Glomerular visceral epithelial cell (primary cell): ENCODE data around the gene MPDU1.

Experiments
- DNase-seq: peaks from one replicate; pipeline ENCODE4 v3.0.0-alpha.2; 2016; ENCODE audit errors: extremely low spot score

Gene MPDU1

DNA sequence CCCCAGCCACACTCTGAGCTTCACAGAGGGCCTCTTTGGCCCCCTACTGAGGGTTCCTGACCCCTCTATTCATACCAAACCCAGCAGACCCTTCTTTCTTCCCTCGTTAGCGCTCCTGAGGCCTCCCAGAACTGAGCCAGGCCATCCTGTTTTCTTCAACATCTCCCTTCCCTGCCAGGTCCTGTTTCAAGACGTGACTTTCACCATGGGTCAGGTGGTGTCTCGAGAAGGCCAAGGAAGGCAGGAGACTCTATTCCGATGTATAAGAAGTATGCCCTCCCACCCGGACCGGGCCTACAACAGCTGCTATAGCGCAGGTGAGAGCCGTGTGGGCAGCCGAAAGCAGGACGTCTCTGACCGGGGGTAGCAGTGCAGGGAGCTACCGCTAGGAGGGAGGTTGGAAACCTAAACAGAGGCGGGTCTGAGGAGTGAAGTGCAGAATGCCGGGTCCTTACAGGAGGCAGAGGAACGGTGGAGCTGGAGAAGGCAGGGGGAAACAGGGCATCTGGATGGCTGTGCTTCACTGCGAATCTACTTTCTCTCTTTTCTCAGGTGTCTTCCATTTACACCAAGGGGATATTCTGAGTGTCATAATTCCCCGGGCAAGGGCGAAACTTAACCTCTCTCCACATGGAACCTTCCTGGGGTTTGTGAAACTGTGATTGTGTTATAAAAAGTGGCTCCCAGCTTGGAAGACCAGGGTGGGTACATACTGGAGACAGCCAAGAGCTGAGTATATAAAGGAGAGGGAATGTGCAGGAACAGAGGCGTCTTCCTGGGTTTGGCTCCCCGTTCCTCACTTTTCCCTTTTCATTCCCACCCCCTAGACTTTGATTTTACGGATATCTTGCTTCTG lies 23.3 kb upstream of the MPDU1 start:
- DNase-seq = peak; percentile 73

GRCh38 chr17:7561028-7561575 lies 22.6 kb upstream of the MPDU1 start:
- DNase-seq = peak; percentile 89

DNA sequence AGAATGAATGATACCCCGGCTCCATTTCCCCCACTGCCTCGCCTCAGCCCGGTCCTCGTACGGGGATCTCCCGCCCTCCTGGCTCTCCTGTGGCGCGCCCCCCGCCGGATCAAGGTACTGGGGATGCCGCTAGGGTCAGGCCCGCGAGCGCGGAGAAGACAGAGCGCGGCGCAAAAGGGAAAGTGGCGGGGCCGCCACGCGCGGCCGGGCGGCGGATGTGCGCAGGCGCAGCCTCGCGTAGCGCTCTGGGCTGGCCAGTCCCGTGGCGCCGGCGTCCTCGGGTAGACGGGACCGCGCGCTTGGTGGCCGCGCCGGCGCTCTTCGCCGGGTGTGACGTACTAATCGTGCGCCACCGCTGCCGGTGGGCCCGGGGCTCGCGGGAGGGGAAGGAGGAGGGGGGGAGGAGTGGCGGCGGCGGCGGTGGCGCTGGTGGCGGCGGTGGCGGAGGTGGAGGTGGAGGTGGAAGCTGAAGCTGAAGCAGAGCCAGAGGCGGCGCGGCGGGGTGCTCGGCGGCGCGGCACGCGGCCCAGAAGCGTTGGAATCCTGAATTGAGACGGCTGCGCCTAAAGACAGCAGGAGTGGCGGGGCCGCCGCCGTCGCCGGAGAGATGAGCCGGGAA lies 22.0 kb upstream of the MPDU1 start, which contains the start of gene SENP3:
Gene SENP3 (plus strand): TSS at position 331 of the 619 bp plus-strand sequence. CDS start 1,158 bp downstream, outside the sequence.
- peak; percentile 90 for DNase-seq

DNA sequence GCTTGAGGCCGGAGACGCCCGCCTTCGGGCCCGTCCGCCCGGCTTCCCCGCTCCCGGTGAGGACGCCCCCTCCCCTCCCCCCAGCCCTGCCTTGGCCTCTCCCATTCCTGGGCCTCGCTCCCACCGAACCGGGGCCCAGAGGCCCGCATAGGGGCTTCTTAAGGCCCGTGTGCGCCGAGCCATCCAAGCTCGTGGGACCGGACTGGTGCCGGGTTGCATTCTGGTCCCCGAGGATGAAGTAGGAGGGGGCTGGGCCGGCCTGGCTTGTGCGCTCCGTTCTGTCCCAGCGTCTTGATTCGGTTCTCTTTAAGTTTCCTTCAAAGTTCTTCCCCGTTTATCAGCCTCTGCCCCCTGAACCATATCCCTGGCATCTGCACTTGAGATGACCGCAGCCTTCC lies 21.4 kb upstream of the MPDU1 start:
- no peak for DNase-seq

GRCh38 chr17:7563115-7563869 lies 20.4 kb upstream of the MPDU1 start:
- no peak for DNase-seq

- DNase-seq = no peak
Observed at GRCh38 chr17:7569571-7569970, 14.1 kb upstream of the MPDU1 start.

DNA sequence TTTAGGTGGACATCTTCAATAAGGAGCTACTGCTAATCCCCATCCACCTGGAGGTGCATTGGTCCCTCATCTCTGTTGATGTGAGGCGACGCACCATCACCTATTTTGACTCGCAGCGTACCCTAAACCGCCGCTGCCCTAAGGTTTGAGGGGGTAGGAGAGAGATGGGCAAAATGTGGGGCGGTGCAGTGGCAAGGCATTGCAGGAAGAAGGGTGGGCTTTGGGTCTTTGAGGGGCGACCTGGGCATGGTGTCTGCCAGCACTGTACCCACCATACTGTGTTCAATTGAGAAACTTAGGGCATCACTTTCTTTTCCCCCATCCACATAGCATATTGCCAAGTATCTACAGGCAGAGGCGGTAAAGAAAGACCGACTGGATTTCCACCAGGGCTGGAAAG lies 13.3 kb upstream of the MPDU1 start:
- DNase-seq = no peak

- DNase-seq = no peak
Observed at GRCh38 chr17:7572338-7572587, 11.4 kb upstream of the MPDU1 start.

DNA sequence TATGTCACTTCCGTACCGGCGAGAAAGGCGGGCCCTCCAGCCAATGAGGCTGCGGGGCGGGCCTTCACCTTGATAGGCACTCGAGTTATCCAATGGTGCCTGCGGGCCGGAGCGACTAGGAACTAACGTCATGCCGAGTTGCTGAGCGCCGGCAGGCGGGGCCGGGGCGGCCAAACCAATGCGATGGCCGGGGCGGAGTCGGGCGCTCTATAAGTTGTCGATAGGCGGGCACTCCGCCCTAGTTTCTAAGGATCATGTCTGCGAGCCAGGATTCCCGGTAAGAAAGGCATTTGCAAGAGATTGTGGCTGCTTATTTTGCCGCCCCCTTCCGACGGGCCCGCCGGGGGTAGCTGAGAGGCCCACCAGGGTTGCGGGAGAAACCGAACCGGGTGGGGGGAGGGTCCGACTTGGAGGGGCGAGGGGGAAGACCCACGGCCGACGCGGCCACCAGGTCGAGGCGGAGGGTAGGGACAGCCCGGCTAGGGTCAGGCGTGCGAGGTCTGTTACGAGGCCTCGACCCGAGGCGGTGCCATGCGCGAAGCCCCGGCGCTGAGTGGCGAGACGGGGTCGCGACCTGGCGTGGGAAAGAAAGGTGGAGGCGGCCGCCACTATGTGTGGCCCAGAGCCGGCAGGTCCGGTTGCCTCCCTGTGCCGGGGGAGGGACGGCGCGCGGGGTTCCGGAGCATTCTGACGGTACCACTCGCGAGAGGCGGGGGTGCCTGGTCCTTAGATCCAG lies 10.9 kb upstream of the MPDU1 start:
- peak; percentile 100 for DNase-seq

GRCh38 chr17:7573324-7574080 lies 10.2 kb upstream of the MPDU1 start:
- peak; percentile 95 for DNase-seq

- no peak for DNase-seq
Observed at GRCh38 chr17:7574176-7574953, 9.3 kb upstream of the MPDU1 start.

- no peak for DNase-seq
Observed at GRCh38 chr17:7575481-7575883, 8.2 kb upstream of the MPDU1 start.

- DNase-seq = no peak
Observed at GRCh38 chr17:7575959-7576358, 7.7 kb upstream of the MPDU1 start.

GRCh38 chr17:7576432-7576937 lies 7.2 kb upstream of the MPDU1 start:
- no peak for DNase-seq

DNA sequence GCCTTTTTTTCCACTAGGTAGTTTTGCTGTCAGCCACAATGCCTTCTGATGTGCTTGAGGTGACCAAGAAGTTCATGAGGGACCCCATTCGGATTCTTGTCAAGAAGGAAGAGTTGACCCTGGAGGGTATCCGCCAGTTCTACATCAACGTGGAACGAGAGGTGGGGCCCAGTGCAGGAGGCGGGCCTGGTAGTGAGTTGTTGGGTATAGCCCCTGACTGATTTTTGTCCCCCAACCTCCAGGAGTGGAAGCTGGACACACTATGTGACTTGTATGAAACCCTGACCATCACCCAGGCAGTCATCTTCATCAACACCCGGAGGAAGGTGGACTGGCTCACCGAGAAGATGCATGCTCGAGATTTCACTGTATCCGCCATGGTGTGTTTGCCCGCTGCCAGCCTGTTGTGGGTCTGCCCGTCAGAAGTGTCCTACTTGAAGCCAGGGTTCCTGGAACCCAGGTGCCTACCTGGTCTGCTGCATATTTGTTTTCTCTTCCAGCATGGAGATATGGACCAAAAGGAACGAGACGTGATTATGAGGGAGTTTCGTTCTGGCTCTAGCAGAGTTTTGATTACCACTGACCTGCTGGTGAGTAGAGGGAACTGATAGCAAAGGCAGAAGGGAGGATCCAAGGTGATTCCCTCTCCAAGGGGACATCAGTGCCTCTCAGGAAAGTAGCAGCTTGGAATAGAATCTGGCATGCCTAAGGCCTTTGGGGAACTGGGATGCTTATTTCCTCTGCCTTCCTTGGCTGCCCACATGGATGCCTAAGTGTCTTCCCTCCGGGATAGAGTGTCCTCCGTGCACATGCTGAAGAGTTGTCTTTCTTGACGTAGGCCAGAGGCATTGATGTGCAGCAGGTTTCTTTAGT lies 6.1 kb upstream of the MPDU1 start:
- no peak for DNase-seq

DNA sequence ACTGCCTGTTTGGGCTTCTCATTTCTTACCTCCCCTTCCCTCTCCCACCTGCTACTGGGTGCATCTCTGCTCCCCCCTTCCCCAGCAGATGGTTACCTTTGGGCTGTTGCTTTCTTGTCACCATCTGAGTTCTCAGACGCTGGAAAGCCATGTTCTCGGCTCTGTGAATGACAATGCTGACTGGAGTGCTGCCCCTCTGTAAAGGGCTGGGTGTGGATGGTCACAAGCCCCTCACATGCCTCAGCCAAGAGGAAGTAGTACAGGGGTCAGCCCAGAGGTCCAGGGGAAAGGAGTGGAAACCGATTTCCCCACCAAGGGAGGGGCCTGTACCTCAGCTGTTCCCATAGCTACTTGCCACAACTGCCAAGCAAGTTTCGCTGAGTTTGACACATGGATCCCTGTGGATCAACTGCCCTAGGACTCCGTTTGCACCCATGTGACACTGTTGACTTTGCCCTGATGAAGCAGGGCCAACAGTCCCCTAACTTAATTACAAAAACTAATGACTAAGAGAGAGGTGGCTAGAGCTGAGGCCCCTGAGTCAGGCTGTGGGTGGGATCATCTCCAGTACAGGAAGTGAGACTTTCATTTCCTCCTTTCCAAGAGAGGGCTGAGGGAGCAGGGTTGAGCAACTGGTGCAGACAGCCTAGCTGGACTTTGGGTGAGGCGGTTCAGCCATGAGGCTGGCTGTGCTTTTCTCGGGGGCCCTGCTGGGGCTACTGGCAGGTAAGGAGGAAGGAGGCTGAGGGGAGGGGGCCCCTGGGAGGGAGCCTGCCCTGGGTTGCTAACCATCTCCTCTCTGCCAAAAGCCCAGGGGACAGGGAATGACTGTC lies 4.4 kb upstream of the MPDU1 start, which contains the start of gene CD68:
Gene CD68 (plus strand): TSS at position 638 of the 833 bp plus-strand sequence. CDS start 40 bp downstream, at position 678.
- peak; percentile 90 for DNase-seq

DNA sequence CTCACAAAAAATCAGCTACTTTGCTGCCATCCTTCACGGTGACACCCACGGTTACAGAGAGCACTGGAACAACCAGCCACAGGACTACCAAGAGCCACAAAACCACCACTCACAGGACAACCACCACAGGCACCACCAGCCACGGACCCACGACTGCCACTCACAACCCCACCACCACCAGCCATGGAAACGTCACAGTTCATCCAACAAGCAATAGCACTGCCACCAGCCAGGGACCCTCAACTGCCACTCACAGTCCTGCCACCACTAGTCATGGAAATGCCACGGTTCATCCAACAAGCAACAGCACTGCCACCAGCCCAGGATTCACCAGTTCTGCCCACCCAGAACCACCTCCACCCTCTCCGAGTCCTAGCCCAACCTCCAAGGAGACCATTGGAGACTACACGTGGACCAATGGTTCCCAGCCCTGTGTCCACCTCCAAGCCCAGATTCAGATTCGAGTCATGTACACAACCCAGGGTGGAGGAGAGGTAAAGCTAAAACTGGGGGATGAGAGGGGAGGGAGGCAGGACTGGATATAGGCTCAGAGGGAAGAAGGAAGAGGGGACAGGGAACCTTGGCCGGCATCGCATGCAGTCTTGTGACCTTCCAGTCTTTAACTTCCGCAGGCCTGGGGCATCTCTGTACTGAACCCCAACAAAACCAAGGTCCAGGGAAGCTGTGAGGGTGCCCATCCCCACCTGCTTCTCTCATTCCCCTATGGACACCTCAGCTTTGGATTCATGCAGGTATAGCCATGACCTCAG lies 3.6 kb upstream of the MPDU1 start:
- no peak for DNase-seq
